Measurements from ENCODE around the gene KRTAP6-1.

The KRTAP6-1 gene

DNA sequence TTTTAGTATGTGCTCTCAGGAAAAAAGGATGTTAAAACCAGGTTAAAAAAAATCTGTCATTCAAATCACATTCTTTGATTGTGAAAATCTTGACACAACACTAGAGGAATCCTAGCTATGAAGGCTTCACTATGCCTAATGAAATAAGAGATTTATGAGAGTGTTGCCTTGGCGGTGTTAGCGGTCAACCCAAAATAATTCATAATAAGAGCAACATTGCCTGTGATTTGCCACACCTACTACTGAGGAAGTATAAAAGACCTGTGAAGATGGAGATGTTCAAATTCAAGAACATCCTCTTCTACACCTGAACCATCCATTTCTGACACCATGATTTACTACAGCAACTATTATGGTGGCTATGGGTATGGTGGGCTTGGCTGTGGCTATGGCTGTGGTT is 2.4 kb upstream of the KRTAP6-1 start, which contains the start of gene KRTAP20-1:
TSS of gene KRTAP20-1 (plus strand) at position 301 of the 400 bp plus-strand sequence. CDS start at position 331, 30 bp downstream.
- Histone ChIP-seq H3K79me2 (ENCODE audit: low read length) (no peaks in the 10 kb centered on the region), H3K9ac (ENCODE audit: low read length) (peak within 1 kb of the TSS; percentile 71), H3K4me3 (ENCODE audit: low read length) (peak within 1 kb of the TSS; percentile 33; the same call in 1 of the 2 replicates), H3K4me2 (ENCODE audit: low read length) (peak within 1 kb of the TSS; percentile 52), H3K27me3 (ENCODE audit: low read depth, low read length) (no peaks in the 10 kb centered on the region), H3K4me1 (ENCODE audit: low read length) (peaks cover 71% of the 10 kb centered on the region), H3K9me3 (ENCODE audit: insufficient read depth, low read length) (peaks cover 24% of the 10 kb centered on the region), H3K36me3 (replicated peaks; ENCODE audit: low read depth, low read length) (peaks cover 54% of the 10 kb centered on the region), H2AFZ (ENCODE audit: low read depth, low read length) (no peak within 1 kb of the TSS), H3K27ac (ENCODE audit: low read length) (peak within 1 kb of the TSS; percentile 96), H4K20me1 (ENCODE audit: insufficient read depth, low read length) (no peaks in the 10 kb centered on the region)
- no peak for TF ChIP-seq CTCF (IDR thresholded peaks at IDR 0.05; ENCODE audit: low read depth, low read length)
- no peak for TF ChIP-seq EZH2phosphoT487 (IDR thresholded peaks at IDR 0.05; ENCODE audit: low read depth)

DNA sequence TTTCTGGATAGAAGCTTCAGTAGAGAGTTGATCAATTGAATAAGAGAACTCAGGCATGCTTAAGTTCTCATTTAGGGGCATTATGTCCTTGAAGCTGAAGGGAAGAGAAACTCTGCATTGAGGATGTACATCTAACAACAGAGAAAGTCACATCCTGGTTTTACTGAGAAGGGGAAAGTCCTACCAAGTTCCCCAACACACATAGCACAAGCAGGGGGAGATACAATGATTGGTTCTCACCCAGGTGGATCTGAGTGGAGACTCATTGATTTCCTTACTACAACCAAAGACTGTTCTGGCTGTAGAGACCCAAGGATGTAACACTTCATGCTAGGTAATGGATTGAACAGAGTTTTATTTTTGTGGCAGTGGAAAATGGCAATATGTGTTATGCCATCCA is 1.5 kb upstream of the KRTAP6-1 start:
- peaks cover 50% of the 10 kb centered on the region for H3K36me3 ChIP-seq (replicated peaks; ENCODE audit: low read depth, low read length)
- H3K9me3 ChIP-seq (ENCODE audit: insufficient read depth, low read length) = peaks cover 26% of the 10 kb centered on the region
- H3K79me2 ChIP-seq (ENCODE audit: low read length) = no peaks in the 10 kb centered on the region
- peak overlapping the region; percentile 52 for H3K4me2 ChIP-seq (ENCODE audit: low read length)
- peak overlapping the region; percentile 71 for H3K9ac ChIP-seq (ENCODE audit: low read length)
- TF ChIP-seq CTCF (IDR thresholded peaks at IDR 0.05; ENCODE audit: low read depth, low read length) = no peak
- TF ChIP-seq EZH2phosphoT487 (IDR thresholded peaks at IDR 0.05; ENCODE audit: low read depth) = no peak
- peak overlapping the region; percentile 33; the same call in 1 of the 2 replicates for H3K4me3 ChIP-seq (ENCODE audit: low read length)
- no peak overlapping the region for H2AFZ ChIP-seq (ENCODE audit: low read depth, low read length)
- peak overlapping the region; percentile 96 for H3K27ac ChIP-seq (ENCODE audit: low read length)
- no peaks in the 10 kb centered on the region for H3K27me3 ChIP-seq (ENCODE audit: low read depth, low read length)
- peaks cover 65% of the 10 kb centered on the region for H3K4me1 ChIP-seq (ENCODE audit: low read length)
- H4K20me1 ChIP-seq (ENCODE audit: insufficient read depth, low read length) = no peaks in the 10 kb centered on the region

GRCh38 chr21:30612132-30612531 is 1.6 kb downstream of the KRTAP6-1 start:
- peaks cover 34% of the 10 kb centered on the region for H3K36me3 ChIP-seq (replicated peaks; ENCODE audit: low read depth, low read length)
- no peak overlapping the region for H3K4me3 ChIP-seq (ENCODE audit: low read length)
- peaks cover 22% of the 10 kb centered on the region for H3K9me3 ChIP-seq (ENCODE audit: insufficient read depth, low read length)
- H3K4me1 ChIP-seq (ENCODE audit: low read length) = peaks cover 55% of the 10 kb centered on the region
- peak overlapping the region; percentile 29; the same call in 1 of the 2 replicates for H3K4me2 ChIP-seq (ENCODE audit: low read length)
- H3K27me3 ChIP-seq (ENCODE audit: low read depth, low read length) = no peaks in the 10 kb centered on the region
- H3K9ac ChIP-seq (ENCODE audit: low read length) = no peak overlapping the region
- no peaks in the 10 kb centered on the region for H3K79me2 ChIP-seq (ENCODE audit: low read length)
- peak overlapping the region; percentile 79 for H3K27ac ChIP-seq (ENCODE audit: low read length)
- TF ChIP-seq CTCF (IDR thresholded peaks at IDR 0.05; ENCODE audit: low read depth, low read length) = no peak
- no peak for TF ChIP-seq EZH2phosphoT487 (IDR thresholded peaks at IDR 0.05; ENCODE audit: low read depth)
- no peaks in the 10 kb centered on the region for H4K20me1 ChIP-seq (ENCODE audit: insufficient read depth, low read length)
- H2AFZ ChIP-seq (ENCODE audit: low read depth, low read length) = peak overlapping the region; percentile 68; the same call in 1 of the 2 replicates

- Histone ChIP-seq H4K20me1 (ENCODE audit: insufficient read depth, low read length) (no peaks in the 10 kb centered on the region), H3K36me3 (replicated peaks; ENCODE audit: low read depth, low read length) (no peaks in the 10 kb centered on the region), H3K27ac (ENCODE audit: low read length) (no peak overlapping the region), H3K27me3 (ENCODE audit: low read depth, low read length) (no peaks in the 10 kb centered on the region), H3K79me2 (ENCODE audit: low read length) (no peaks in the 10 kb centered on the region), H3K4me2 (ENCODE audit: low read length) (no peak overlapping the region), H3K9me3 (ENCODE audit: insufficient read depth, low read length) (peaks cover 3% of the 10 kb centered on the region; the same call in 1 of the 2 replicates), H3K4me1 (ENCODE audit: low read length) (no peaks in the 10 kb centered on the region), H2AFZ (ENCODE audit: low read depth, low read length) (no peak overlapping the region), H3K4me3 (ENCODE audit: low read length) (no peak overlapping the region), H3K9ac (ENCODE audit: low read length) (no peak overlapping the region)
- TF ChIP-seq CTCF (IDR thresholded peaks at IDR 0.05; ENCODE audit: low read depth, low read length) (no peak), EZH2phosphoT487 (IDR thresholded peaks at IDR 0.05; ENCODE audit: low read depth) (no peak)
Observed at GRCh38 chr21:30605968-30606367, 7.8 kb downstream of the KRTAP6-1 start.
